Measurements from ENCODE around the gene UBIAD1. TPM values are rescaled to one million over a fixed set of nuclear protein-coding genes. Genes with fewer than 3 reads are reported as not detected.

Gene UBIAD1, protein sequence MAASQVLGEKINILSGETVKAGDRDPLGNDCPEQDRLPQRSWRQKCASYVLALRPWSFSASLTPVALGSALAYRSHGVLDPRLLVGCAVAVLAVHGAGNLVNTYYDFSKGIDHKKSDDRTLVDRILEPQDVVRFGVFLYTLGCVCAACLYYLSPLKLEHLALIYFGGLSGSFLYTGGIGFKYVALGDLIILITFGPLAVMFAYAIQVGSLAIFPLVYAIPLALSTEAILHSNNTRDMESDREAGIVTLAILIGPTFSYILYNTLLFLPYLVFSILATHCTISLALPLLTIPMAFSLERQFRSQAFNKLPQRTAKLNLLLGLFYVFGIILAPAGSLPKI
- 26.2 and 27.6 TPM in 2 replicates for total RNA-seq (2014; rRNA removed; shearing (Covaris generic))

DNA sequence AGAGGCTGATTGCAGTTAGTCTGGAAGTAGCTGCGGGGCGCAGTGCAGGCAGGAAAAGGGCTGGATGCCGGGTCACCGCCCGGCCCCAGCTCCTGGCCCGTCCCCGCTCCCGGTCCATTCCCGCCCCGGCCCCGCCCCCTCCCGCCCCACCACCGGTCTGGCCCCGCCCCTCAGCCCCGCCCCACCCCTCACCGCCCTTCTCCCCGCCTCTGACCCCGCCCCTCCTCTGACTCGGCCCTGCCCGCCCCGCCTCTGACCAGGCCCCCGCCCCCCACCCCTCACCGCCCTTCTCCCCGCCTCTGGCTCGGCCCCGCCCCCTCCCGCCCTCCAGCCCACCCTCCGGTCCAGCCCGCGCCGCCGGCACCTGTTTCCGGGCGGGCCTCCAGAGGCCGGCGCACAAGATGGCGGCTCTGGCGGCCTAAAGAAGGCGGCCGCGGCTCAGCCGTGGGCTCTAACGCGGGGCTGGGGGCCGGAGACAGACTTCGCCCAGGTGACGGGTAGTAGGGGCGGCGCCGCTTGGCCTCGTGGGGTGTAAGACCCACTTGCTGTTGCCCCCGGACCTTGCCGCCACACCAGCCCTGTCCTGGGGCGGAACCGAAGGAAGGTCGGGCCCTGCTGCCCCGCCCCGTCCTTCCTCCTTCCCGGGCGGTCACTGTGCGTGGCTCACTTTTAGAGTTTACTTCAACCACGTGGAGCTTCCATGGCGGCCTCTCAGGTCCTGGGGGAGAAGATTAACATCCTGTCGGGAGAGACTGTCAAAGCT is at the start of gene UBIAD1:
UBIAD1 (plus strand) TSS at position 367 of the 763 bp plus-strand sequence; CDS start at position 701, 334 bp downstream.
- DNase-seq: peak; percentile 99
- peaks cover 5% of the 10 kb centered on the region for H3K36me3 ChIP-seq (replicated peaks; ENCODE audit: control insufficient read depth, insufficient read depth, low read length)
- H3K4me3 ChIP-seq (ENCODE audit: insufficient read depth, low read depth, low read length): peak within 1 kb of the TSS; percentile 89
- no peaks in the 10 kb centered on the region for H3K27me3 ChIP-seq (ENCODE audit: control insufficient read depth, insufficient read depth, low read length)

DNA sequence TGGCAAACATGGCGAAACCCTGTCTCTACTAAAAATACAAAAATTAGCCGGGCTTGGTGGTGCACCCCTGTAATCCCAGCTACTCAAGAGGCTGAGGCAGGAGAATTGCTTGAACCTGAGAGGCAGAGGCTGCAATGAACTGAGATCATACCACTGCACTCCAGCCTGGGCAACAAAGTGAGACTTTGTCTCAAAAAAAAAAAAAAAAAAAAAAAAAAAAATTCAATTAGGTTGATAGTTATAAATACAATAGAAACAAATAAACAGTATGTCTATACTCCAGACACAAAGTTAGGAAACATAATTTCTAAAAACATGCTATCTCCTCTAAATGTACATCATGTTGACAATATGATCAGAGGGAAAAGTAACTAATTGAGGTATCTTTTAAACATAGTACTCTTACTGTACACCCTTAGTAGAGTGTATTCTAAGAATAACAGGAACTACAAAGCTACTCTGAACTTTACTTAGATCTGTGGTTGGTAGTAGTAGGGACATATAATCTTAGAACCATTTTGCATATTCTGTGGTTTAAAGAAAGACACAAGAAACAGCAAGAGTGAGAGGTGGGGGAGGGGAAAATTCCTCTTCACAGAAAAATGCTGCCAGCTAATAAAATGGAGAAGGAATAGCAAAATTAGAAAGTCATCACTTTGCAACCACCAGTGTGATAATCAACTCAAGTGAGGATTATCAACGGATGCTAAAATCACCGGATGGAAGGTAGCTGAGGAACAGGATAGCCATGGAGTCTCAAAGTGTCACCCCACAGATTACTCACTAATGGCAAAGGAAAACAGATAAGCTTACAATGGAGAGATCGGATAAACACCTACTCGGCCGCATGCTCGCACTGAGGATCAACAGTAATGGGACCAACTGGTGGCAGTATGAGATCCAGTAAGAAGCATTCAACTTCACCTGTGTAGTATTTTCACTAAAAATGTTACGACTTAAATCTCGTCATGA is 45.6 kb upstream of the UBIAD1 start:
- DNase-seq: no peak
- no peak overlapping the region for H3K4me3 ChIP-seq (ENCODE audit: insufficient read depth, low read depth, low read length)
- peaks cover 37% of the 10 kb centered on the region for H3K36me3 ChIP-seq (replicated peaks; ENCODE audit: control insufficient read depth, insufficient read depth, low read length)
- H3K27me3 ChIP-seq (ENCODE audit: control insufficient read depth, insufficient read depth, low read length): no peaks in the 10 kb centered on the region

DNA sequence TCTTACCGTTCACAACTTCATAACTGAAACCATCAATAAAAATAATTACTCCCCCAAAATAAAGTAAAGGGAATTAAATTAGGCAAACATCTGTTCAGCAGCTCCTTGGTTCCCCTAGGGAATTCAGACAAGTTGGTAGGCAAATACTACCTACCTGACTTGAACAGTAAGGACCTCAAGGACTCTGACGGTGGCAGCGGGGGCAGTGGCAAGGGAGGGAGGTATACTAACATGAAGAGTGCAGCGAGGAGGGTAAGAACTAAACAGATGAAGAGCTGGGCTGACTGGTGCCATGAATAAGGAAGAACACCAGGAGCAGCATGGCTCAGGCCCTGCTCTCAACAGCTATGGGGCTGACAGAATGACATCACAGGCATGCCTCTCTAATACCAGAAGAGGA is 43.8 kb upstream of the UBIAD1 start:
- Histone ChIP-seq H3K4me3 (ENCODE audit: insufficient read depth, low read depth, low read length) (no peak overlapping the region), H3K27me3 (ENCODE audit: control insufficient read depth, insufficient read depth, low read length) (no peaks in the 10 kb centered on the region), H3K36me3 (replicated peaks; ENCODE audit: control insufficient read depth, insufficient read depth, low read length) (peaks cover 47% of the 10 kb centered on the region)
- no peak for DNase-seq

DNA sequence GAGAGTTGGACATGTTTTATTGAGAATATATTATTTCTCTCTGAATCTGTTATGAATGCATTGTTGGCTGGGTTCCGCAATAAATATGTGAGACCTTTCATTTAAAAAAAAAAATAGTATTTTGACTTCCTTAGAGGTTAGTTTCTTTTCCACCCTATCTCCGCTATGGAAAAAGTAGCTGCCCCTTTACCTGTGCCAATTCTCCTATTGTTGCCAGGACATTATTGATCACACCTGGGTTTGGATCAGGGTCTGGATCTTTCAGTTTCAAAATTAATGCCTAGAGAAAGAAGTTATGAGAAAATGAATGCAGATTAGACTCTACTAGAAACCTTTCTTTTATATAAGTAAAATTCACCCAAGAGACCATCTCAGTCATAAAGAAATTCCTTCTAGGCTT is 39.8 kb upstream of the UBIAD1 start:
- Histone ChIP-seq H3K27me3 (ENCODE audit: control insufficient read depth, insufficient read depth, low read length) (no peaks in the 10 kb centered on the region), H3K4me3 (ENCODE audit: insufficient read depth, low read depth, low read length) (no peak overlapping the region), H3K36me3 (replicated peaks; ENCODE audit: control insufficient read depth, insufficient read depth, low read length) (peaks cover 51% of the 10 kb centered on the region)
- no peak for DNase-seq

DNA sequence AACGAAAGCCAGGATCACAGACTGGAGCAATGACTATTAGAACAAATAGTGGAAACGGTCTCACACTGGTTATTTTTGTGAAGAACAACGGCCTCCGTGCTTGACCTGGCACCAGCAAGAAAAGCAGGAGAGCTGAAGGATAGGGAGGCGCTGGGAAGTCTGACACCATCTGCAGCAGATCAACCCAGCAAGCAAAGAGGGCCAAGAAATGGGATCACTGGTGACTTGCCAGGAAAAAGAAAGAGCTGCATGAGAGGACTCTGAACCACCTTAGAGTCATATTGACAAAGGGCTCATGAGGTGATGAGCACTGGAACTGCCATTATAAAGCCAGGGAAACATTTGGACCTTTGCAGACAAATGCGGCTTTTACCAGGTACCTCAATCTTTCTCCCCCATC is 35.6 kb upstream of the UBIAD1 start:
- no peak for DNase-seq
- Histone ChIP-seq H3K36me3 (replicated peaks; ENCODE audit: control insufficient read depth, insufficient read depth, low read length) (peaks cover 38% of the 10 kb centered on the region), H3K4me3 (ENCODE audit: insufficient read depth, low read depth, low read length) (no peak overlapping the region), H3K27me3 (ENCODE audit: control insufficient read depth, insufficient read depth, low read length) (no peaks in the 10 kb centered on the region)

DNA sequence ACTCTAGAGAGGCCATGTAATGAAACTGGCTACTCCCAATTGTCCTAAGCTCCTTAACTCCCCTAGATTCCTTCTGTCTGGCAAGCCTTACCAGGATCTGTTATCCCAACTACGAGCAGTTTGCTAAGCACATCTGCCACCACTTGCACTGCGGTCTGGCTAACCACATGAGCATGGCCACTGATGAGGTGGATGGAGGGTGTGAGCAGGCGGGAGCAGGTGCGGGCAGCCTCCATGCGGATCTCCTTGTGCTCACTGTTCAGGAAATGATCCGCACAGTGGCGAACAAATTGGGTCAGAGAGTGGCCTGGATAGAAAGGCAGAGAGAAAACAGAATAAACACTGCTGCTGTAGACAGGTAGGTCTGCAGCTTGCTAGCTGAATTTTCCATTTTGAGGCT is 34.7 kb upstream of the UBIAD1 start:
- no peak overlapping the region for H3K4me3 ChIP-seq (ENCODE audit: insufficient read depth, low read depth, low read length)
- H3K36me3 ChIP-seq (replicated peaks; ENCODE audit: control insufficient read depth, insufficient read depth, low read length): peaks cover 38% of the 10 kb centered on the region
- no peak for DNase-seq
- no peaks in the 10 kb centered on the region for H3K27me3 ChIP-seq (ENCODE audit: control insufficient read depth, insufficient read depth, low read length)

DNA sequence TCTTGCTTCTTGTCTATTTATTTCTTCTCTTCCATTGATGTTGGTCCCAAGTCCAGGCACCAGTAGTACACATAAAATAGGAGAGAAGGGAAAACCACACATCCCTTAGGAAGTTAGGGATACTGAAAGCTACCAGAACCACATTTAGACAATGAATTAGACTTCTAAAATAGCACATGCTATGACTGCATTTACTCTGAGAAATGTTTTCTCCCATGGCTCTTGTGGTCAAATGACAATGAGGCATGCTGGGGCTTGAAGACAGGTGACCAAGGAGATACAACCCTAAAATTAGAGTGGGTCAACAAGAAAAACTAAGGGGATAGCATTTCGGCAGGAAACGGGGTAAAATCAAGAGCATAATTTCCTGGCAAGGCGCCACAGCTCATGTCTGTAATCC is 27.8 kb upstream of the UBIAD1 start:
- no peak overlapping the region for H3K4me3 ChIP-seq (ENCODE audit: insufficient read depth, low read depth, low read length)
- no peak for DNase-seq
- peaks cover 40% of the 10 kb centered on the region for H3K36me3 ChIP-seq (replicated peaks; ENCODE audit: control insufficient read depth, insufficient read depth, low read length)
- H3K27me3 ChIP-seq (ENCODE audit: control insufficient read depth, insufficient read depth, low read length): no peaks in the 10 kb centered on the region

DNA sequence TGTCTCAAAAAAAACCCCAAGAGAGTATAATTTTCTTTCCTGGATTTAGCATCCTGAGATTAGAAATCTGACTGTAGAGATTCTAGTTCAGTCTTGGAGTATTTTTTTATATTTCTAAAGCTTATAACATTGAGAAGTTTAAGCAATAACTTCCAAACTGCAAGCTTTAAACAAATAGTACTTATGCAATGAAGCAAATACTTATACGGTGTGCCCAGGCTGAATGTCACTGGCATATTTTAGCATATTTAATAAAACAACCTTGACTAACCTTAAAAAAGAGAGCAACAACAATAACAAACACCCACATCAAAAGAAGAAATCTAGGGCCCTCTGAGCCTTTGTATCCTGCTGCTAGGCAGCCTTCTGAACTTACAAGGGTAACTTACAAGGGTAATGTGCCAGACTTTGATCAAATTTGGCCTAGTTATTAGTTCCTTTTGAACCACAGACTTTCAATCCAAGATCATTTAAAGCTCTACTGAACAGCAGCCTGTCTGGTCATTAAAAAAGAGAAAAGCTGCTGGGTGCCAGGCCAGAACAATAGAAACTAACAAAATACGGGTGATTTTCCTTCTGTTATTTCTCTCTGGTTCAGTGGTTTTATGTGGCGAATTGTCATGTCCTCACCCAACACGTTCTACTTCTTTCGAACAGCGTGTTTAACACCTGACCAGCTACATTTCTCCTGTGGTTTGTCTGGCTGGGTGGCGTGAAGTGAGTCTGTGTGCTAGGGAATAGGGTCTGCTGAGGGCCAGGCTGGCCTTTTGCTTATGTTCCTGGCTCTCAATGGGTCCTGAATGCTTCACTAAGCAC is 26.9 kb upstream of the UBIAD1 start:
- Histone ChIP-seq H3K4me3 (ENCODE audit: insufficient read depth, low read depth, low read length) (no peak overlapping the region), H3K27me3 (ENCODE audit: control insufficient read depth, insufficient read depth, low read length) (no peaks in the 10 kb centered on the region), H3K36me3 (replicated peaks; ENCODE audit: control insufficient read depth, insufficient read depth, low read length) (peaks cover 45% of the 10 kb centered on the region)
- DNase-seq: no peak

DNA sequence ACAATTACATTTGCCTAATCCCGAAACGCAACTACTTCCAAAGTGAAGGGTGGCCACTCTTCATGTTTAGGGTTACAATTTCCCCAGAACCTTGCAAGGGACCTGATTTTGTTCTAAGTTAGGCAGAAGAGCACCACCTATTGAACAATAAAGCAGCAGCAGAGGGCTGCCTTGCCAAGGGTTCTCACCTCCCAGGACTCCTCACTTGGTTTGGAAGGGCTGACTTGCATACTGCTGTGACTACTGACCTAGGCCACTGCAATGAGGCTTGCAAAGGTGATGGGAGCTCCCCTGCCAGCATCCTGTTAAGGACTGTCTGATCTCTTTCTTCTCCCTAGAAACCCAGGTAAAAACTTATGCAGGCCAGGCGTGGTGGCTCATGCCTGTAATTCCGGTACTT is 24.8 kb upstream of the UBIAD1 start:
- no peak overlapping the region for H3K4me3 ChIP-seq (ENCODE audit: insufficient read depth, low read depth, low read length)
- peak; percentile 36 for DNase-seq
- H3K27me3 ChIP-seq (ENCODE audit: control insufficient read depth, insufficient read depth, low read length): no peaks in the 10 kb centered on the region
- H3K36me3 ChIP-seq (replicated peaks; ENCODE audit: control insufficient read depth, insufficient read depth, low read length): peaks cover 54% of the 10 kb centered on the region

DNA sequence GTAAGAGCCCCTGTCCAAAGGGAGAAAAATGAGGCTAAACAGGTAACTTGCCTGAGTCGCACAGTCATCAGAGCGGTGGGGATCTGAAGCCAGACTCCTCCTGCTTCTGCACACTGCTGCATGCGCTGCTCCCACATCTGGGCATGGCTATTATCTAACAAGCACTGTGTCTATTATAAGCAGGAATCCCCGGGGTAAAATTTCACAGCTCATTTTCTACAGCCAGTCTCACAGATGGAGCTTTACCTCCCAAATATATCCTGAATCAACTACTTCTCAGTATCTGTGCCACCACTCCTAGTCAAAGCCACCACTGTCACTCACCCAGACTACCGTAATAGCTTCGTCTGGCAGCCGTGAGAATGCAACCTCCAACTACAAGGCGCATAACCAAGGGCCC is 20.5 kb upstream of the UBIAD1 start:
- Histone ChIP-seq H3K4me3 (ENCODE audit: insufficient read depth, low read depth, low read length) (no peak overlapping the region), H3K36me3 (replicated peaks; ENCODE audit: control insufficient read depth, insufficient read depth, low read length) (peaks cover 52% of the 10 kb centered on the region), H3K27me3 (ENCODE audit: control insufficient read depth, insufficient read depth, low read length) (no peaks in the 10 kb centered on the region)
- no peak for DNase-seq

DNA sequence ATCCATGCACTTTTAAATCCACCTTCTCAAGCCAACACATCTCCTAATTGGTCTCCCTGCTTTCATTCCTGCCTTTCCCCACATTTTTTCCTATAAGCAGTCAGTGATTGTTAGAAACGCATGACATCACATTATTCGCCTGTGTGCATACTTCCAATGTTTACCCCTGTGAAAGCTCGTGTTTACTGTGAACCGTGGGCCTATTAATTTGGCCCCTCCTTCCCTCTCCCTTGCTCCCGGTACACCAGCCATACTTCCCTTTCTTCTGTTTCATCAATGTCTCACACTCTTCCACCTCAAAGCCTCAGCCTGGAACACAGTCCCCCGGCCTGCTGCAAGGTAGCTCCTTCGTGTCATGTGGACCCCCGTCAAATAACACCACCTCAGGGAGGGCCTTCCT is 19.8 kb upstream of the UBIAD1 start:
- peaks cover 49% of the 10 kb centered on the region for H3K36me3 ChIP-seq (replicated peaks; ENCODE audit: control insufficient read depth, insufficient read depth, low read length)

DNA sequence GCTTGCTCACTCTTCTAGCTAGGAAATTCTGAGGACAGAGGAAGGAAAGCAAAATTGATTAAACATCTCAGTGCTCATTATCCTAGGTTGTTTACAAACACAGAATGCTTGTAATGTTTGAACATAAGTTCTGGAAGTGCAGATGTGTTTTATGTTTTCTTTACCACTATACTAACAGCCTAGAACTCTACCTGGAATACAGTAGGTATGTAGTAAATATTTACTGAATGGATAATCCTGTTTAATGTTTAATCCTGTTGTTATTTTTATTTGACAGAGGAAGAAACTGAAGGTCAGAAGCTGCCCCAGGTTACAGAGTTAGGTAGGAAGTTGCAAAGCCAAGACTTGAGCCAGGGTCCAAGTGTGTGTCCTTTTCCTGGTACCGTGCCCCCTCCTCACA is 16.7 kb upstream of the UBIAD1 start:
- Histone ChIP-seq H3K36me3 (replicated peaks; ENCODE audit: control insufficient read depth, insufficient read depth, low read length) (peaks cover 46% of the 10 kb centered on the region), H3K27me3 (ENCODE audit: control insufficient read depth, insufficient read depth, low read length) (no peaks in the 10 kb centered on the region), H3K4me3 (ENCODE audit: insufficient read depth, low read depth, low read length) (no peak overlapping the region)
- no peak for DNase-seq

More for the DNA sequence above, 19.8 kb upstream of the UBIAD1 start:
- Histone ChIP-seq H3K4me3 (ENCODE audit: insufficient read depth, low read depth, low read length) (no peak overlapping the region), H3K27me3 (ENCODE audit: control insufficient read depth, insufficient read depth, low read length) (no peaks in the 10 kb centered on the region)
- no peak for DNase-seq

DNA sequence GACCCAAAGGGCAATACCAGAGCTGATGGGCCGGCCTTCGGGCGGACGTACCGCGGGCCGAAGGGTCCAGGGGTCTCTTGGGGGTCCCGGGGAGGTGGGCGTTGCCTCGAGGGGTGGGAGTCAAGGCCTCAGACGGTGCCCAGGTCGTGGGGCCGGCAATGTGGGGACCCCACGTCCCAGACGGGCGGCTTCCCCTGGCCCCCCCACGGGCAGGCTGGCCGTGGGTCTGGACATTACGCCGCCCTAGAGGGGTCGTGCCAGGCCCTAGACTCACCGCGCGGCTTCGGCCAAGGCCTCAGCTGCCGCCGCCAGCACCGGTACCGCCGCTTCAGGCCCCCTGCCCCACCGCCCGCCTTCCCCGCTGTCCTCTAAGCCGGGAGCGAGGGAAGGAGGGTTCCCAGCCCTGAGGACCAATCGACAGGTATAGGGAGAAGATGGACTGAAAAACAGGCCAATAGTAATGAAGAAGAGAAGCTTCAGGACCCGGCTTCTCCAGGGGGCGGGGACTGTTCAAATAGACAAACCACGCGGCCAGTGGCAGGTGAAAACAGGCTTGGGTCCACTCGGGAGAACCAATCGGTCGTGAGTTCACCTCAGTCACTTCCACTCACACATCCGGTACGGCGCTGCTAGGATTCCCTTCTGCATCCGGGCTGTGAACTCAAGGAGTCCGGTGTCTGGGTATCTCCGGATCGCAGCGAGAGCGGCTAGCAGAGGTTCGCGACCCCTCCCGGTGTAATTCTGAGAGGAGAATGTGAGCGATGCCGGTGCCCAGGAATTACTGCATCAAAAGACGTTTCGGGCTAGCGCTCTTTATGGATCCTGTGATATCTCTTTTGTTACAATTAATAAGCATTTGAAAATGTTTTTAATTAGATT is 10.6 kb upstream of the UBIAD1 start, which contains the start of gene MTOR:
MTOR (minus strand) TSS at position 381 of the 879 bp plus-strand sequence. CDS start 3,142 bp downstream, outside the sequence.
- peak within 1 kb of the TSS; percentile 97 for H3K4me3 ChIP-seq (ENCODE audit: insufficient read depth, low read depth, low read length)
- peaks cover 12% of the 10 kb centered on the region for H3K36me3 ChIP-seq (replicated peaks; ENCODE audit: control insufficient read depth, insufficient read depth, low read length)
- peak; percentile 99 for DNase-seq
- H3K27me3 ChIP-seq (ENCODE audit: control insufficient read depth, insufficient read depth, low read length): no peaks in the 10 kb centered on the region

Measured in H7 (cell line).